Adrenal gland (tissue), 12 donors: Measurements from ENCODE around the gene MPL. TPM values are rescaled to one million over a fixed set of nuclear protein-coding genes. Genes with fewer than 3 reads are reported as not detected.
A peak's percentile ranks its signal among the peaks of the same experiment; 100 is the strongest.

Experiments used
- DNase-seq, 7 donors: peaks; one replicate each; pipeline ENCODE4 v3.0.0-alpha.2; 2019 to 2020
- H3K27ac ChIP-seq, 5 donors: fragments of 200-600 bp; sonication (generic) in 4 of 5; 1 replicate in 3 of 5; 2 replicates in 2 of 5; pipeline versions ENCODE4 v1.5.1 to v1.8.0; 2016 to 2020; ENCODE audit warnings: mild to moderate bottlenecking in 1 of 5
- H3K27me3 ChIP-seq: fragments of 200-600 bp; 2 replicates; pipeline ENCODE4 v1.8.0; 2021
- H3K36me3 ChIP-seq, 2 donors: fragments of 200-600 bp; replicated peaks in 1 of 2; 1 replicate in 1 of 2; 2 replicates in 1 of 2; pipeline versions ENCODE4 v1.5.1 to v1.8.0; 2018 to 2022
- H3K4me1 ChIP-seq, 2 donors: fragments of 200-600 bp; replicated peaks in 1 of 2; 1 replicate in 1 of 2; 2 replicates in 1 of 2; pipeline versions ENCODE4 v1.5.1 to v1.8.0; 2018 to 2021
- H3K4me3 ChIP-seq, 4 donors: fragments of 200-600 bp; sonication (generic) in 3 of 4; one replicate each; pipeline ENCODE4 v1.5.1; 2016 to 2018
- H3K9me3 ChIP-seq, 3 donors: fragments of 200-600 bp; sonication (generic) in 1 of 3; replicated peaks in 1 of 3; 1 replicate in 2 of 3; 2 replicates in 1 of 3; pipeline versions ENCODE4 v1.5.1 to v1.8.0; 2016 to 2021
- CTCF ChIP-seq, 6 experiments: fragments of 450-650 bp in 4 of 6; fragments of 200-600 bp in 2 of 6; sonication (generic) in 1 of 6; IDR thresholded peaks; 1 replicate in 5 of 6; 2 replicates in 1 of 6; pipeline versions ENCODE4 v1.5.1 to v1.8.0; 2016 to 2021; ENCODE audit warnings: antibody characterized with exemption in 6 of 6, mild to moderate bottlenecking in 2 of 6, moderate library complexity in 1 of 6
- POLR2A ChIP-seq, 2 donors: fragments of 450-650 bp; IDR thresholded peaks; one replicate each; pipeline ENCODE4 v1.6.1; 2017; ENCODE audit warnings: antibody characterized with exemption in 2 of 2, mild to moderate bottlenecking in 2 of 2, moderate library complexity in 1 of 2
- WGBS, 4 donors: extraction: QIAGEN DNeasy Blood & Tissue Kit in 2 of 4; methylation state at CpG; one replicate each; pipeline versions ENCODE4 v1.1.5 to v1.1.7; 2013 to 2017; 5-methylcytosine and 5-hydroxymethylcytosine counted together
- intact Hi-C, 2 donors: fragments of 100-400 bp; cut with DNase I; formaldehyde crosslinking; loops; one replicate each; pipeline versions ENCODE4 v1.14.1 to v1.15.0; 2022 to 2023
- polyA plus RNA-seq, 3 donors: library from polyadenylated mRNA; stranded (reverse); fragments of 200-250 nt in 2 of 3; fragments of 350-450 nt in 1 of 3; fragmentation: Illumina TruSeq in 1 of 3; extraction: RNeasy Lipid Tissue Mini Kit (QIAGEN cat#74804) in 1 of 3; gene quantifications; one replicate each; pipeline ENCODE4 v1.2.3, GENCODE V29; 2013 to 2014
- total RNA-seq, 9 donors: library from RNA; depleted of rRNA in 4 of 9; stranded (reverse); fragments of >200 nt in 4 of 9; fragments of 120-200 nt in 1 of 9; fragmentation: NEBNext Ultra II Directional in 1 of 9; extraction: Animal tissue kit (Norgen Biotek cat#: 25700) in 1 of 9; gene quantifications; one replicate each; pipeline versions ENCODE4 v1.1.0 to v1.2.4, GENCODE V29; 2013 to 2023
- donor health status: healthy with polysubstance abuse.
- donor health status: Bipolar disorder and iron deficiency.
- donor health status: DM: yes; HTN: yes; CAD: no.
- donor health status: DM: no; HTN: no; CAD: no.
- donor health status: DM: no; HTN: no; CAD: no.
- donor health status: DM: yes; HTN: yes; CAD: no.

The MPL gene
- total and polyA plus RNA-seq, 12 donors: 0.11 to 0.61 (median 0.31) TPM; not detected in 6

DNA sequence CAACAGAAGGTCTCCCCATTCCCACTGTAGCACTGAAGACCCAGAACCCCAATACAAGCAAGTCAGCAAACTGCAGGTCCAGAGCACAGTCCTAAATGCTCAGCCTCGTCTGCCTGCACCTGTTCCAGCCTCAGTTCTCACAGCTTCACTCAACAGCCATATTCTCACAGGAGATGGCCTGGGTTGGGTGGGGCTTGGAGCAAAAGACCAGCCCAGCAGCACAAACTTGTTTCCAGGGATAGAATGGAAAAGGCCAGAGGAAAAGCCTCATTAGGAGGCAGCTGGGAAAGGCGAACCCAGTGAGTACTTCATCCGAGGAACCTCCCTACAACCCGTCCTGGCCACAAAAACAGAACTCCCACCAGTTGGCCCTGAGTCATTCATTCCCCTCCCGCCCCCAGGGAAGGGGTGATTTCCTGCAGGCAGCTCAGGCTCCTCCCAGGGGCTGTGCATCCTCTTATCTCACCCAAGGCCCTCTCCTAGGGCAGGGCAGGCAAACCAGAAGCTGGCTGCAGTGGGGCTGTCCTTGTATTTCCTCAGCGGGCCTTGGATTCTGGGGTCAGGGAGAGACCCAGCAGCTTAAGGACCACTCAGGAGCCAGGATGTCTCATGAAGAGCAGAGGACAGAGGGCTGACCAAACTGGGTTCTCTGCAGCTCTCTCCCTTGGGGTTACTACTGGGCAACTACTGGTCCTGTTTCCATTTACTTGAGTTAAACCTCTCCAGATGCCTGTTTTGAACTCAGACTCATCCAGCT is 7.4 kb upstream of the MPL start:
- Histone ChIP-seq H3K9me3 (no peaks in the 10 kb centered on the region), H3K4me3 (no peak overlapping the region), H3K27me3 (no peaks in the 10 kb centered on the region), H3K27ac (peak overlapping the region in 2 of 5 donors; percentile 32 to 68), H3K36me3 (no peaks in the 10 kb centered on the region), H3K4me1 (peaks cover 0 to 9% of the 10 kb centered on the region in 2 donors)
- WGBS, 4 donors: 22 to 38% (median 27%) methylated on average over 5 to 6 of the region's 6 CpGs
- intact Hi-C loops: no loop called here
- TF ChIP-seq CTCF (IDR thresholded peaks at IDR 0.05) (no peak), POLR2A (IDR thresholded peaks at IDR 0.05) (no peak)
- peak in 6 of 7 donors; percentile 68 to 86 (median 72) for DNase-seq

DNA sequence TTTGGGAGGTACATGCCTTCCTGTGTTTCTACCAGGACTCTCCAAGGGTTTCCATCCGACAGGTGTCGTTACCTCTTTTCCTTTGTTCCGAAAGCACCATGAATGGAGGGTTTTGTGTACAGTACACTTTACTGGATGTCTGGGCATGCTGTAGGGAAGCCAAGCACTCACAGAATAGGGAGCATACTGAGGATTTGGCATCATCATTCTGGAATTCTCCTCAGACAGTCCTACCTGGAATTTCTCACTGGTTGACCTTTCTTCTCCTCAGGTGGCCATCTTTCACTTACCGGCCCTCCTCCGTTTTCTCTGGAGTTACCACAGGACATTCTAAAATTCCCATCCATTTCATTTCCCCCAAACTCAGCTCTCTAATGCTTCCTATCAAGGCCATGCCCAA is 5.9 kb upstream of the MPL start:
- intact Hi-C loops: no loop called here
- H3K4me3 ChIP-seq: no peak overlapping the region
- H3K27me3 ChIP-seq: no peaks in the 10 kb centered on the region
- no peaks in the 10 kb centered on the region for H3K36me3 ChIP-seq
- DNase-seq: no peak
- TF ChIP-seq POLR2A (IDR thresholded peaks at IDR 0.05): no peak
- no peak for TF ChIP-seq CTCF (IDR thresholded peaks at IDR 0.05)
- no peaks in the 10 kb centered on the region for H3K9me3 ChIP-seq
- H3K4me1 ChIP-seq: peaks cover 0 to 9% of the 10 kb centered on the region in 2 donors
- WGBS, 4 donors: 96 to 98% (median 97%) methylated on average over 5 of the region's 5 CpGs
- H3K27ac ChIP-seq: no peak overlapping the region

- Histone ChIP-seq H3K36me3 (no peaks in the 10 kb centered on the region), H3K9me3 (no peaks in the 10 kb centered on the region), H3K4me1 (peaks cover 0 to 9% of the 10 kb centered on the region in 2 donors), H3K27me3 (no peaks in the 10 kb centered on the region), H3K27ac (no peak overlapping the region), H3K4me3 (no peak overlapping the region)
- intact Hi-C loops: no loop called here
- 76 to 82% (median 77%) methylated on average over 7 of the region's 7 CpGs for WGBS, 4 donors
- no peak for DNase-seq
- TF ChIP-seq CTCF (IDR thresholded peaks at IDR 0.05) (no peak), POLR2A (IDR thresholded peaks at IDR 0.05) (no peak)
These were observed 3.0 kb upstream of the MPL start for GRCh38 chr1:43334453-43335205.

DNA sequence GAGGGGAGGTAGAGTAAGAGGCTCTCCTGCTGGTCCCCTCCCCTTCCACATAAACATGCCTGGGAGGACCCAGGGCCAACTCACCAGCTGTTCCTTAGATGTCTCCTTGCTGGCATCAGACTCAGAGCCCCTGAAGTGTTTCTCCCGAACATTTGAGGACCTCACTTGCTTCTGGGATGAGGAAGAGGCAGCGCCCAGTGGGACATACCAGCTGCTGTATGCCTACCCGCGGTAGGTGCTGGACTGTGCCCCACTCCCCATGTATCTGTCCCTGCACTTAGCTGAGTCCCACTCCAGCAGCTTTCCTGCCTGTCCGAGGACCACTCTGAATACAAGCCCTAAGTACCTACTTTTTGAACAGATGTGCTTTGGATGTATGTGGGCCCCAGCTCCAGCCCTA is 383 bp downstream of the MPL start:
- WGBS, 4 donors: 69 to 84% (median 74%) methylated on average over 1 to 5 of the region's 5 CpGs

More for the DNA sequence above, 383 bp downstream of the MPL start:
- DNase-seq: no peak
- Histone ChIP-seq H3K27ac (no peak overlapping the region), H3K4me3 (no peak overlapping the region), H3K4me1 (no peaks in the 10 kb centered on the region), H3K27me3 (no peaks in the 10 kb centered on the region), H3K36me3 (no peaks in the 10 kb centered on the region), H3K9me3 (no peaks in the 10 kb centered on the region)
- intact Hi-C loops: no loop called here
- TF ChIP-seq POLR2A (IDR thresholded peaks at IDR 0.05): no peak
- TF ChIP-seq CTCF (IDR thresholded peaks at IDR 0.05): no peak
